HG02938 (cell line): ENCODE results near the gene AQP5.

ENCODE experiments used
- ATAC-seq: cut with Tn5 transposase; IDR thresholded peaks from one replicate; pipeline ENCODE4 v1.9.1; 2021; ENCODE audit warnings: mild to moderate bottlenecking, moderate library complexity; ENCODE audit not compliant: unreplicated experiment

AQP5 gene

GRCh38 chr12:49961111-49961922 lies at the start of gene AQP5:
Gene AQP5, plus strand, starts transcription at chr12:49961872. Its CDS starts 146 bp downstream, at chr12:49962018.
- ATAC-seq: no peak

- ATAC-seq: no peak
Measured at GRCh38 chr12:49912345-49913255, 49.1 kb upstream of the AQP5 start.

DNA sequence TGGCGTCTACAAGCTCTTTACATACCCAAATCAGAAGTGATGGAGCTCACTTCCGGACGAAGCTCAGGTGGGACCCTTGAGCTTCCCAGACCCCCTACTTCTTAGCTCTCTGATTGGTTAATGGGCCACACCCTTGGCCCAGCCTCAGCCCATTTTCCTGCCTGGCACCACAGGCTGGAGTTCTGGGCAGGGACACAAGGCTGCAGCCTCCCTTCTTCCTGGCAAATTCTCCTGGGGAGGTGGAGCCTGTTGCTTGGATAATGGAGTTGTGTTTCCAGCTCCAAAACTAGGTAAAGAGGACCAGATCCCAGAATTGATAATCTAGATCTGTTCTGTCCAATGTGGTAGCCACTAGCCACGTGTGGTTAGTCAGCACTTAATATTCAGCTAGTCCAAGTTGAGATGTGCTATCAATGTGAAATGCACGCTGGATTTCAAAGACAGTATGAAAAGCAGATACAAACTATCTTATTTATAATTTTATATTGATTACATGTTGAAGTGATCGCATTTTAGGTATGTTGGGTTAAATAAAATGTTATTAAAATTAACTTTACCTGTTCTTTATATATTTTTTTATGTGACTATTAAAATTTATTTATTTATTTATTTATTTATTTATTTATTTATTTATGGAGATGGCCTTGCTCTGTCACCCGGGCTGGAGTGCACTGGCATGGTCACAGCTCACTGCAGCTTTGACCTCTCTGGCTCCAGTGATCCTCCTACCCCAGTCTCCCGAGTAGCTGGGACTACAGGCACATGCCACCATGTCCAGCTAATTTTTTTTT lies 45.3 kb upstream of the AQP5 start:
- ATAC-seq: no peak

GRCh38 chr12:49917166-49917787 lies 44.4 kb upstream of the AQP5 start:
- no peak for ATAC-seq

- ATAC-seq: no peak
Measured at GRCh38 chr12:49917788-49918173, 43.9 kb upstream of the AQP5 start.

GRCh38 chr12:49920241-49920914 lies 41.3 kb upstream of the AQP5 start:
- ATAC-seq: no peak

DNA sequence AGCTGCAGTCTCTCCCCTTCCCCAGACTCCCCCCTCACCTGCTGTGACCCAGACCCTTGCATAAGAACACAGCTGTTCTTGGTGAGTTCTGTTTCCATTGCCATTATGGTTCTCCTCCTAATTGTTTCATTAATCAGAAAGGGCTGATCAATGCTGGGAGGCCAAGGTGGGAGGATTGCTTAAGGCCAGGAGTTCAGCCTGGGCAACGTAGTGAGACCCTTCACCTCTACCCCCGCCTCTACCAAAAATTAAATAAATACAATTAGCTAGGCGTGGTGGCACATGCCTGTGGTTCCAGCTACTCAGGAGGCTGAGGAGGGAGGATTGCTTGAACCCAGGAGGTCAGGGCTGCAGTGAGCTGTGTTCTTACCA lies 40.8 kb upstream of the AQP5 start:
- no peak for ATAC-seq

- ATAC-seq: no peak
Measured at GRCh38 chr12:49921299-49921698, 40.4 kb upstream of the AQP5 start.

DNA sequence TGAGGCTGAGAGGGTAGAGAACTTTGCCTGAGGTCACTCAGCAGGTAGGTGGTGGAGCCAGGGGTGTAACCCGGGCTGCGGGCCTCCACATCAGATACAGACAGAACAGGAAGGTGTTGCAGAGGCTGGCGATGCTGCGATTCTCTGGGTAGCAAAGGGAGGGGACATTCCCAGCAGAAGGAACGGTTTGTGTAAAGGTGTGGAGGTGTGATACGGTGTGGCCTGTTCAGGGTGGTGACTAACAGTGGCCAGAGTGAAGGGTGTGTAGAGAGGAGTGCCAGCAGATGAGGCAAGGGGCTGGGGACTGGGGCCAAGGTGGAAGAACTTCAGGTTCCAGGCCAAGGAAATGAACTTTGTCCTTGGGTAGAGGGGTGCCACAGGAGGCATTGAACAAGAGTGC lies 39.7 kb upstream of the AQP5 start:
- no peak for ATAC-seq

GRCh38 chr12:49922349-49923034 lies 39.2 kb upstream of the AQP5 start:
- ATAC-seq: no peak

DNA sequence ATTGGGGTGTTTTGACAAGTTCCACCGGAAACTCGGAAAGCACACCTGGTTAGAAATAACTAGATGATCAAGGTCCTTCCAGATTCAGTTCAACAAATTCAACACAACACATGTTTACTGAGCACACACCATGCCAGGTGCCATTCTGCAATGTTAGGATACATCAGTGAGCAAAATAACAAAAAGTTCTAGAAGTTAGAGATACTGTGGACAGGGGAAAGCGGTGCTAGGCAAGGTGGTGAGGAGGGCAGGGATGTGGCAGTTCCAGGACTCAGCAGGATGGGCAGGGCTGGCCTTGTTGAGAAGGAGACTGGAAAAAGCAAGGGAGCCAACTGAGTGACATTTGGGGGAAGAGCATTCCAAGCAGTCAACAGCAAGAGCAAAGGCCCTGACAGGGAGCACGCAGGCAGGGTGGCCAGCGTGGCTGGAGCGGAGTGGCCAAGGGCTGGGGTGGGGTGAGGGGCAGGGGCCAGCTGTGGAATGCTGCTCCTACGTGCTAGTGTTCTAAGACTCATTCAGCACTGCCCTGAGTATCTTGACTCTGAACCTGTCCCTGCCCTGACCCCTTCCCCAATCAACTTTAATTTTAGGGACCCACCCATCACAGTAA lies 38.5 kb upstream of the AQP5 start:
- no peak for ATAC-seq

GRCh38 chr12:49923880-49924556 lies 37.7 kb upstream of the AQP5 start:
- ATAC-seq: no peak

GRCh38 chr12:49924628-49925246 lies 36.9 kb upstream of the AQP5 start:
- ATAC-seq: no peak

DNA sequence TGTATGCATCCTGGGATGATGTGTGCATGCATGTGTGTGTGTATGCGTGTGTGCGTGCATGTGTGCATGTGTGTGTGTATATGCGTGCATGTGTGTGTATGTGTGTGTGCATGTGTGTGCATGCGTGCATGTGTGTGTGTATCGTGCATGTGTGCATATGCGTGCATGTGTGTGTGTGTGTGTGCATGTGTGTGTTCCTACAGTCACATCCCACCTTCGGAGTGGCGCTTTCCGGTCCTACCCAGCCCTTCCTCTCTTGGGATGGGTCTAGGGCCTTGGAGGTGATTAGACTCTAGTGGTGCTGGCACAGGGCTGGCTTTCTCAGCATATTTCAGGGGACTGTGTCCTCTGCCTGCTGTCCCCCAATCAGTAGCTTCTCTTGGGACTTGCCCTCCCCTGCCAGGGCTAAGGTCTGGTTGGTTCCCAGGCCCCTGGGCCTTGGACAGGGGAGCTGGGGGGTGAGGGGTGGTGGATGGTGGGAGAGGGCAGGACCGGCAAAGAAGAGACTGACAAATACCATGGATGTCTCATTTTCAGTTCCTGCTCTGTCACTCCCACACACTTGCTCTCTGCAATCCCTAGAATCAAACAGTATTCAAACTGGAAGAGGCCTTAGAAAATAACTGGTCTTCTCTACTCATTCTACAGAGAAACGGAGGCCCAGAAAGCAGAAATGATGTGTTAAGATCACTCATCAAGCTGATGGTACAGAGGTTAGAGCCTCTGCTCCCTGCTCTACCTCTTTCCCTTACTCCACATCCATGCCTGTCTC lies 36.1 kb upstream of the AQP5 start:
- ATAC-seq: no peak

DNA sequence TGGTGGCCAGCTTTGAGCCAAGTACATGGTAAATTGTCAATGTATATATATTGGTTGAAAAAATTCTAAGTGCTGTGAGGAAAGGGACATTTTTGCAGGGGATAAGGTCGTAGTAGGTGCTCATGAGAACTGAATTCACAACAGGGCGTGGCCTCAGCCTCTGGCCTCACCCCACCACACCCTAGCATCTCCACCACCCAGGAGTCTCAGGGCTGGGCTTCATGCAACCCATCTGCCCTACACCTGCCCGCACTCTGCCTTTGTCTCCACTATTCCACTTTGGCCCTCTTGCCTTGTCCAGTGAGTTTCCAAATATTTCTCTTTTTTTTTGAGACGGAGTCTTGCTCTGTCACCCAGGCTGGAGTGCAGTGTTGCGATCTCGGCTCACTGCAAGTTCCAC lies 33.2 kb upstream of the AQP5 start:
- ATAC-seq: no peak

DNA sequence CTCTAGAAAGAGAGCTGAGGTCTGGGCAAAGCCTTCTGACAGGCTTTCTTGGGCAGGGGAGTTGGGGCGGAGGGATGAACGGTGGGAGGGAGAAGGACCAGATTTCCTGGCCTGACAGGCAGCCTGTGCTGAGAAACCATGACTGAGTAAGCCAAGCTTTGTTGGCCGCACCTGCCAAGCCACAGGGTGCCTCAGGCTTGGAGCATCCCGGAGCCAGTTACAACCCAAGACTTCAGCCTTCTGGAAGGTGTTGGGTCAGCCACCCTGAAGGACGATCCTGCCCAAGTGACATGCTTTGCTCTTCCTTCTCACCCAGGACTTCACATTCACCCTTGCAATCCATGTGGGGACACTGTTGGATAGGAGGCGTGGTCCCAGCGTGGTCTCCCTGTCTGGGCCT lies 32.1 kb upstream of the AQP5 start:
- no peak for ATAC-seq

GRCh38 chr12:49930515-49931288 lies 31.0 kb upstream of the AQP5 start:
- no peak for ATAC-seq
